ENCODE data around the gene MRTFB.
"Not testable (repeated sequence)": the region's sequence is repeated elsewhere in the genome, so short reads cannot be mapped to it uniquely, and the experiment has no call there.

Gene MRTFB, protein sequence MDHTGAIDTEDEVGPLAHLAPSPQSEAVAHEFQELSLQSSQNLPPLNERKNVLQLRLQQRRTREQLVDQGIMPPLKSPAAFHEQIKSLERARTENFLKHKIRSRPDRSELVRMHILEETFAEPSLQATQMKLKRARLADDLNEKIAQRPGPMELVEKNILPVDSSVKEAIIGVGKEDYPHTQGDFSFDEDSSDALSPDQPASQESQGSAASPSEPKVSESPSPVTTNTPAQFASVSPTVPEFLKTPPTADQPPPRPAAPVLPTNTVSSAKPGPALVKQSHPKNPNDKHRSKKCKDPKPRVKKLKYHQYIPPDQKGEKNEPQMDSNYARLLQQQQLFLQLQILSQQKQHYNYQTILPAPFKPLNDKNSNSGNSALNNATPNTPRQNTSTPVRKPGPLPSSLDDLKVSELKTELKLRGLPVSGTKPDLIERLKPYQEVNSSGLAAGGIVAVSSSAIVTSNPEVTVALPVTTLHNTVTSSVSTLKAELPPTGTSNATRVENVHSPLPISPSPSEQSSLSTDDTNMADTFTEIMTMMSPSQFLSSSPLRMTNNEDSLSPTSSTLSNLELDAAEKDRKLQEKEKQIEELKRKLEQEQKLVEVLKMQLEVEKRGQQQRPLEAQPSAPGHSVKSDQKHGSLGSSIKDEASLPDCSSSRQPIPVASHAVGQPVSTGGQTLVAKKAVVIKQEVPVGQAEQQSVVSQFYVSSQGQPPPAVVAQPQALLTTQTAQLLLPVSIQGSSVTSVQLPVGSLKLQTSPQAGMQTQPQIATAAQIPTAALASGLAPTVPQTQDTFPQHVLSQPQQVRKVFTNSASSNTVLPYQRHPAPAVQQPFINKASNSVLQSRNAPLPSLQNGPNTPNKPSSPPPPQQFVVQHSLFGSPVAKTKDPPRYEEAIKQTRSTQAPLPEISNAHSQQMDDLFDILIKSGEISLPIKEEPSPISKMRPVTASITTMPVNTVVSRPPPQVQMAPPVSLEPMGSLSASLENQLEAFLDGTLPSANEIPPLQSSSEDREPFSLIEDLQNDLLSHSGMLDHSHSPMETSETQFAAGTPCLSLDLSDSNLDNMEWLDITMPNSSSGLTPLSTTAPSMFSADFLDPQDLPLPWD

DNA sequence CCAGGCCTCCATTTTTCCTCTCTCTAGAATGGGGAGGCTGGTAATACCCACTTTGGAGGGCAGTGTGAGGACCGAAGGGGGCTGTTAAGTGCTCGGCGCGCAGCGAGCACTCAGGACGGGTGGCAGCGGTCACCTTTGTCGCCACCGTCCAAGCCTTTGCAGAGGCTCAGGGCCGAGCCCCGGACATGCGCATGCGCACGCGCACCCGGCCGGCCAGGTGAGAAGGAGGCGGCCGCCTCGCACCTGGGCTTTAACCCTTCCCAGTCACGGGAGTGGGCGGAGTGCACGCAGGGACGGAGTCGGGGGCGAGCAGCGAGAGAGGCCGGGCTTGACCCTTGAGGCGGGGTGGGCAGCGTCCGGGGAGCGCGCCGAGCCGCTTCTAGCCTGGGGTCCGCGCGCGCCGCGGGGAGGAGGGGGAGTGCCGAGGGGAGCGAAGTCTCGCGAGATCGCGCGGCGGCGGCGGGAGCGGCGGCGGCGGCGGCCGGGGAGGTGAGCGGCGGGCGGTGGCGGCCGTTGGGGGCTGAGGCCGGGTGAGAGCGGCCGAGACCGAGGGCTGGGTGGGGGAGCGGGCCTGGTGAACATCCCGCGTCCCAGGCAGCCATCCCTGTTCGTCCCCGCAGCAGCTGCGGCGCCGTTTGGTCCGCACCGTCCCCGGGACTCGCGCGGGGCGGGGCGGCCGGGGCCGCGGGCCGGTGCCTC lies at the start of gene MRTFB:
Gene MRTFB (plus strand): TSS at position 443 of the 699 bp plus-strand sequence. CDS start 69,288 bp downstream, outside the sequence.
- no peak for DNase-seq

DNA sequence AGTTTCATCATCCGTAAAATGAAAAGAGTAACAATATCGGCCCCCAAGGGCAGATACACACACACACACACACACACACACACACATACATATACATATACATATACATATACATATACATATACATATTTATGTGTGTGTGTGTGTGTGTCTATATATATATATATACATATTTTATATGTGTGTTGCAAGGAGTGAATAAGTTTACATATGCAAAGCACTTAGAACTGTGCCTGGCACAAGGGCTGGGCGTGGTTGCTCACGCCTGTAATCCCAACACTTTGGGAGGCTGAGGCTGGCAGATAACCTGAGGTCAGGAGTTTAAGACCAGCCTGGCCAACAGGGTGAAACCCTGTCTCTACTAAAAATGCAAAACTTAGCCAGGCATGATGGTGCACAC lies 47.6 kb upstream of the MRTFB start:
- not testable (repeated sequence) for DNase-seq

DNA sequence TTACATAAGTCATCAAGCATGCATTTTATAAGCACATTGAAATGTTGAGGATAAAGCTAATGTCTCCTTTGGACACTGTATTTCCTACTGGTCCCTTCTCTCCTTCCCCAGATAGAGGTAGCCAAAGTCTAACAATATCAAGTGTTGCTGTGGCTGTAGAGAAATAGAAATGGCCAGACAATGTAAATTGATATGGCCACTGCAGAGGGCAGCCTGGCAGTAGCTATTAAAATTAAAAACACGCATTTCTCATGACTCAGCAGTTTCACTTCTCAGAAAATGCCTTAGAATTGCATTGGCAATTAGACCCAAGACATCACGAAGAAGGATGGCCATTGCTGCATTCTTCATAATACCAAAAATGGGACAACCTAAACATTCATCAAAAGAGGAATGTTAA lies 46.8 kb upstream of the MRTFB start:
- DNase-seq: no peak

DNA sequence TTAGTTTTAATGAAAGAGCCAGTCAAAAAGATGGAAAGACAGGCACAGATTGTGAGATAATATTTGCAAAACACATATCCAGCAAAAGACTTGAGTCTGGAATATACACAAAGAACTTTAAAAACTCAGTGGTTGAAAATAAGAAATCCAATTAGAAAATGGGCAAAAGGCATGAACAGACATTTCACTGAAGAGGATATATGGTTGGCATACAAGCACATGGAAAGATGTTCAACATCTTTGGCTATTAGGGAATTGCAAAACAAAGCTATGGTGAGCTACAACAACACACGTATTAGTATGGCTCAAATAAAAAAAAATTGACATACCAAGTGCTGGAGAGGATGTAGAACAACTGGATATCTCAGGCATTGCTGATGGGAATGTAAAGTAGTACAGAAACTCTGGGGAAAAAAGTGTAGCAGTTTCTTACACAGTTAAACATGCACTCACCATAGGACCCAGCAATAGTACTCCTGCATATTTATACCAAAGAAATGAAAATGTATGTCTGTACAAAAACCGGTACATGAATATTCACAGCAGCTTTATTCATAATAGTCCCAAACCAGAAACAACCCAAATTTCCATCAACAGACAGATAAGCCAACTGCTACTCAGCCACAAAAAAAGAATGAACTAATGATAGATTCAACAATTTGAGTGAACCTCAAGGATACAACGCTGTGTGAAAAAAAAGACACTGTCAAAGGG lies 44.4 kb upstream of the MRTFB start:
- DNase-seq: no peak

DNA sequence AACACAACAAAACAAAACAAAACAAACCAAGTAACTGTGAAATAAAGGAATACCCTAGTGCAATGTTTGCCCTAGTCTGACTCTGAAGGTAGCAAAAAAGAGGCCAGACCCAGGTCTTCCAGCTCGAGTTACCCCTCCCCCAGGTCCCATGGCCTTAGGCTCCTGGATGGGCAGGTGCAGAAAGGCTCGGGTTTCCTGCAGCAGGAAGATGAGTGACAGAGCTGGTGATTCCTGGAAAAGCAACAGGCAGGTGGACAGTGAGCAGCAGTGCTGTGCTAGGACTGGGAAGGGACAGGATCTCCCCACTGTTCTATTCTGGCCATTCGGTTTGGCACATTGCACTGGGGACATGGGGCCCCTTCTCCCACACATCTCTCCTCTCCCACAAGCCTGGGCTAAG lies 42.9 kb upstream of the MRTFB start:
- no peak for DNase-seq

DNA sequence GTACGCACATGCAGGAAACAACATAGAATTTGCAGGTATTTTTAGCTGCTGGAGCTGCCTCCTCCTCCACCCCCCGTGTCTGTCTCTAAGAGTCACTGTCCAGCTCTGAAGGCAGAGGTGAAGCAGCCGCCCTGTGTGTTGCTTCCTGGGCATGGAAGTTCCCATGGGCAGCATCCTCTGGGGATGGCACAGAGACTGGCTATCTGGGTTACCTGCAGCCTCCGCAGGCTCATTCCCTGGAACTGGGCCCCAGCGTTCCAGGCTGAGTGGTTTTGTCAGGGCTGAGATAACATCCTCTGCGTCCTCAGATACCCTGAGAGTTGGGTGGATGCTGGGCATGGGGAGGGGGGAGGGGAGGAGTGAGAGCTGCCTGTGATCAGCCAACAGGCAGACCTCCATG lies 41.5 kb upstream of the MRTFB start:
- no peak for DNase-seq

DNA sequence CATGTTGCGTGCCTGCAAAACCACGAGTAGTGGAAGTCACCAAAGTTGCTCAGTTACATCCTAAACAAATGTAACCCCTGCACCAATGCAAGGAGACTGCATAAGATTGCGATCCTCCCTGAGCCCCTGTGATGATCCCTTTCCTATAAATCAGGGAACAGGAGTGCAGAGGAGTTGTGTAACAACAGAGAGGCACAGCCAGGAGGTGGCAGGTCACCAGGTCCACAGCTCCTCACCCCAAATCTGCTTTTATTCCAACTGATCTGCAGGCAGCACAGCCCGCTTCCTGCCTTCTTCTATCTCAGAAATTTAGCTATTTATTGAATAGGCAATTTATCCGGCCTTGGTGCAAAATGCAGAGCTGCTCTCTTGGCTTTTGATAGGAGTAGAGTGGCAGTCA lies 36.0 kb upstream of the MRTFB start:
- no peak for DNase-seq

DNA sequence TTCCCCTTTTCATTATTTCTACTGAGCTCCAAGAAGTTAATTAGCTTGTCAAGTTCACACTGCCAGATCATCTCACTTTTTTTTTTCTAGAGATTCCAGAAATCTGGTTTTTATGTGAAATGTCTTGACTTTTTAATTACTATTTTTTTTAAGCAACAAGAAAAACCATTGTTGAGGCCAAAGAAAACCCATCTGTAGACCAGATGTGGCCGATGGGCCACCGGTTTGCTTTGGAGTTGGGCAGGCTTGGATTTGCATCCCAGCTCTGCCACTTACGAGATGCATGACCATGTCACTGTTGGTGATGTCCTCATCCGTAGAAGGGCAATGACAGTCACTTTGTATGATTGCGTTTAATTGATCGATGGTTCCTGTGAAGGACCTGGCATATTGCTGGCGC lies 34.2 kb upstream of the MRTFB start:
- DNase-seq: no peak

DNA sequence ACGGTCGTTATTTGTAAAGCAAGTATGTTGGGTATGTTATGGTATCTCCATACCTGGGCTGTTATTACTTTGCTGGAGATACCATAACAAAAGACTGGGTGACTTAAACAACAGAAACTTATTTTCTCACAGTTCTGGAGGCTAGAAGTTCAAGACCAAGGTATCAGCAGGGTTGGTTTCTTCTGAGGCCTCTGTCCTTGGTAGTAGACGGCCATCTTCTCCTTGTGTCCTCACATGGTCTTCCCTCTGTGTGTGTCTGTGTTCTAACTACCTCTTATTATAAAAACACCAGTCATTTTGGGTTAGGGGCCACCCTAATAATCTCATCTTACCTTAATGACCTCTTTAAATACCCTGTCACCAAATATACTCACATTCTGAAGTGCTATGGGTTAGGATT lies 33.2 kb upstream of the MRTFB start:
- no peak for DNase-seq

DNA sequence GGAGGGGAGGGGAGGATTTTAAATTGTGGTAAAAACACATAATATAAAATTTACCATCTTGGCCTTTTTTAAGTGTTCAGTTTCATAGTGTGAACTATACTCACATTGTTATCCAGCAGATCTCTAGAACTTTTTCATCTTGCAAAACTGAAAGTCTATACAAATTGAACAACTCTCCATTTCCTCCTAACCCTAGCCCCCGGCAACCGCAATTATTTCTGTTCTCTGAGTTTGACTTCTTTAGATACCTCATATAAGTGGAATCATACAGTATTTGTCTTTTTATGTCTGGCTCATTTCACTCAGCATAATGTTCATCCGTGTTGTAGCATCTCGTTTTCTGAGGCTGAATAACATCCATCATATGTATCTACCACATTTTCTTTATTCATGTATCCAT lies 30.0 kb upstream of the MRTFB start:
- DNase-seq: no peak

DNA sequence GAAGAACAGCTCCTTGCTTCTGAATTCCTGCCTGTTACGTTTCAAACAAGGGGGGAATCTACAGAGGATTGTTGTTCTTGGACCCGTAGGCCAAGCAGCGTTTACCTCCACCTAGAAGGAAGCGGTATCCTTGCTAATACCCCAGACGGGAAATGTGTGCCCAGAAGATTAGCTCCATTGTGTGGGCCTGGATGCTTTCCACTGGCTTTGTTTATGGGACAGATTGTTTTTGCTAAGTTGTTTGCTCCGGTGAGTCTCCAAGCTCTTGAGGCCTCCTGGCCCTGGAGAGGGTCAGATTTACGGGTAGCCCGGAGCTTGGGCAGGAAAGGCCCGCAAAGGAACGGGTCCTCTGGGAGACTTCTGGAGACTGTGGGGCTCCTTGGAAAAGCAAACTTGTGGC lies 28.4 kb upstream of the MRTFB start:
- DNase-seq: no peak

DNA sequence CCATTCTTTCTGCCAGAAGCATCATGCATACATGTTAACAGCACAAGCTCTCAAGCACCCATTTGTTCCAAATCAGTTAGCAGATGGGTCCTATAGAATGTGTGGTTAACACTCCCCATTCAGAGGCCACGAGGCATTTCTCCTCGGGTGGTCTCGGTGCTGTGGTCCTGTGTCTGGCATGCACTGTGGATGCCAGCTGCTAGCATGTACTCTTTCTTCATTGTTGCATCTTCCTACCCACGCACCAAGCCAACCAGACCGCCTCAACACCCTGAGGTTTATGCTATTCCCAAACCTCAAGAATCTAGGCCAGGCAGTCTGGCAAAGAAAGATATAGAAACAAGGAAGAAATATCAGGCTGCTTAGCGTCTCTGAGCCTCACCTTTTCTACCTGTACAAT lies 27.8 kb upstream of the MRTFB start:
- DNase-seq: no peak

DNA sequence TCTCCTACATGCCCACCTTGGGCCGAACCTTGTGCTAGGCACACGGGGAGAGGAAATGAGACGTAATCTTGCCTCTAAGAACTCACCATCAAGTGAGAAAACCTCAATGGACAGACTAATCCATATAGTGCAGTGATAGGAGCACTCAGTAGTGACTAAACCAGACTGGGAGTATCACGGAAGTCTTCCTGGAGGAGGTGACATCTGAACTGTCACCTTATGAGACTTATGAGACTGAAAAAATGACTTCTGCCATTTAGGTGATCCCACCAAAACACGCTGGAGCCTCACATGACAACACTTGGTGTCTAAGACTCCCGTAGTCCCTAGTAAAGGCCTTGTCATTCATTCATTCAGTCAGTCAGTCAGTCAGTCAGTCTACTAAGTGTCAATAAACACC lies 27.3 kb upstream of the MRTFB start:
- no peak for DNase-seq

DNA sequence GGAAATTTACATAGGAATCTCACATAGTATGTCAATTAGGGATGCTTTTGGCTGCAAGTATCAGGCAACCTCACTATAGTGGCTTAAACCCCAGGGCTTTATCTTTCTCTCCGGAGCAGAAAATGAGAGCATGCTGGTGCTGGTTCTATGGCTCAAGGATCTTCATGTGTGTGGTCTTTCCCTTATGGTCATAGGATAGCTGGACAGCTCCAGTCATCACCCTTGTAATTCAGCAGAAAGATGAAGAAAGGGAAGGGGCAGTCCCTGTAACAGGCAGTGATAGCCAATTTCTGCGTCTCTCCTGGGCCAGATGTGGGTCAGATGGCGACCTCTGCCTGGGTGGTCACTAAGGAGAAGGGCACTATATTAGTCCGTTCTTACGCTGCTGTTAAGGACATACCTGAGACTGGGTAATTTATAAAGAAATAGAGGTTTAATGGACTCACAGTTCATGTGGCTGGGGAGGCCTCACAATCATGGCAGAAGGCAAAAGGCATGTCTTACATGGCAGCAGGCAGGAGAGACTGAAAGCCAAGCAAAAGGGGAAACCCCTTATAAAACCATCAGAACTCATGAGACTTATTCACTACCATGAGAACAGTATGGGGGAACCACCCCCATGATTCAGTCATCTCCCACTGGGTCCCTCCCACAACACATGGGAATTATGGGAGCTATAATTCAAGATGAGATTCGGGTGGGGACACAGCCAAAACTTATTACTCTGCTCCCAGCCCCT lies 23.8 kb upstream of the MRTFB start:
- DNase-seq: not testable (repeated sequence)

DNA sequence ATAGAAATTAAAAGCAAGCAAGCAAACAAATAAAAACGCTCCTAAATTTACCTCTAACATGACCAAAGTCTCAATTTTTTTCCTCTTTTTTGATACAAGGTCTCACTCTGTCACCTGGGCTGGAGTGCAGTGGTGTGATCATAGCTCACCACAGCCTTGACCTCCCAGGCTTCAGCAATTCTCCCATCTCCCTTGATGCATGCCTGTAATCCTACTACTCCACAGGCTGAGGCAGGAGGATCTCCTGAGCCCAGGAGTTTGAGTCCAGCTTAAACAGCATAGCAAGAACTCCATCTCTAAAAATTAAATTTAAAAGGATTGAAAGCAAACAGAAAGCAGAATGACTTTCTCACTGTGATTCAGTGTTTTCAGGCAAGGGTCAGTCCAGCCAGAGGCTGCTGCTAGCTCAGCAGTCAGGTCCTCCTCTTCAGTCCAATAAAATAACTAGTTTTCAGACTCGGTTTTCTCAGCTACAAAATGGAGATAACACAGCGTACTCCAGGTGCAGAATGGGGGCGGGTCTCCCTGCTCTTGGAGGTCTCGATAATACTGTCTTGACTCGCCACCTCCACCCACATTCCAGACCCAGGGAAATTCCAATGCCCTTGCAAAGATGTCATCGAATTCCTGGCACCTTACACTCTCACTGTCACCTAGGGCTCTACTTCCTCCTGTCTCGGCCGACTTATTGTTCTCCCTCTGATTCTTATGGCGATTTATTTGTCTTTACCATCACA lies 20.7 kb upstream of the MRTFB start:
- DNase-seq: no peak

DNA sequence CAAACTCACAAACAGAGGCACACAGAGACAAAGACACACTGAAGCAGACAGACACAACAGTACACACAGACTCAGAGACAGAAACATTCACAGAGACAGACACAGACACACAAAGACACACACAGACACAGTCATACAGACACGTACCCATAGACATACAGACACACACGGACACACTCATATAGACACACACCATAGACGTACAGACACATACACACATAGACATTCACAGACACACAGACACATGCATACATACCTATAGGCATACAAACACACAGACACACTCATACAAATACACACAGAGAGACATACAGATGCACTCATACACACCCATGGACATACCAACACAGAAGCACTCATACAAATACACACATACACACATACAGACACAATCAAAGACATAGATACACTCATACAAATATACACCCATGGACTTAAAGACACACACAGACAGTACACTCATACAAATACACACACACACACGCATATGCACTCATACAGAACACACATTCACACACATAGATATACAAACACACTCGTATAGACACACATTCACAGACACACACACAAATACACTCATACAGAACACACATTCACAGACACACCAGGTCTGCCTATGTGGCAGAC lies 19.9 kb upstream of the MRTFB start:
- DNase-seq: no peak

DNA sequence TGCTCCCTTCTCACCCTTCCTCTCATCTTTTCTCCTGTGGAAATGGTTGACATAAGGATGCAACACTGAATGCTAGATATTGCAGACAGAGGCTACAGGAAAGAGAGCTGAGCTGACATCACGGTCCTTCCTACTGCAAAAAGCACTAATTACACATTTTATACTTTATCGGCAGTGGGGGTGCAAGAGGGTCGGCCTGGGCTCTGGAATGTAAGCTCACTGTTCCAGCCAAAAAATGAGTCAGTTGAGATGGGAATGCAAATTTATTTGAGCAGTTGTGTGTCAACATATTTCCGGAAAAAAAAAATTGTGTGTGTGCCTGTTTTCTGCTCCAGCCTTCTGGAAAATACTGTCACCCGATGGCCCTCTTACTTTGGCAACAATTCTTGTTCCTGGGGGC lies 14.1 kb upstream of the MRTFB start:
- no peak for DNase-seq

DNA sequence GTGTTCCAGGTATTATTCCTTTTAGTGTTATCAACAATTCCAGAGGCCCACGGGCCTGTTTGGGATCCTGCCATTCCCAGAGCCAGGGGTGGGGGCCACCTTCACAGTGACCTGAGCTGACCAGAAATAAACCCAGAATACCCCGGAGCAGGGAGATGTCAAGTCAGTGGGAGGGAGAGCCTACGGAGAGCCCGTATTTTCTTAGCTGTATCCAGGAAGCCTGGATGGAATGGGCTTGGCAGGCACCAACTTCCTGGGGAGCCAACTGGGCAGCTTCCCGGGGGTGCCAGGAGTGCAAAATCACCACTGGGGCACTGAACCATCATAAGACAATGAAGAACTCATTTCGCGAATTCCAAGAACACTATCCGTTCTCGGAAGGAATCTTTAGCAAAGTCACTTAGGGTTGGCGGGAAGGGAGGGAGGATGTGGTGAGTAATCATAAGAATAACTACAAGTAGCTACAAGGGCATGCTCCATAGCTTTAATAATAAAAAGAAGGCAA lies 13.2 kb upstream of the MRTFB start:
- DNase-seq: no peak

DNA sequence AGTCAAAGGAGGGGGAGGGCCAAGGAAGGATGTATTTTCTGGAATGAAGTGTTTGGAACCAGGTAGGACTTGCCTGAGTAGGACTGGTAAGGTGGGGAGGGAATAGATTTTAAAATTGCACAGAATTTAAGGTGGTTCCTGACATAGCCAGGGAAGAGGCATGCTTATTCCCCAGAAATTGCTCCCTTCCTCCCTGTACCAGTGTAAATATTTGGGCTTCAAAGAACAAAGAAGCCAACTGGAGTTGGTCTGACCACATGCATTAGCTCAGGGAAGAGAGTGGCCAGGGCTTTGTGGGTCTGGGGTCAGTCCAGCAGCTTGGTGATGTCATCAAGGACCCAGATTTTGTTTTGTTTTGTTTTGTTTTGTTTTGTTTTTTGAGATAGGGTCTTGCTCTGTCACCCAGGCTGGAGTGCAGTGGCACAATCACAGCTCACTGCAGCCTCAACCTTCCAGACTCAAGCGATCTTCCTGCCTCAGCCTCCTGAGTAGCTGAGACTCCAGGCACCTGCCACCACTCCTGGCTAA lies 9.3 kb upstream of the MRTFB start:
- no peak for DNase-seq

DNA sequence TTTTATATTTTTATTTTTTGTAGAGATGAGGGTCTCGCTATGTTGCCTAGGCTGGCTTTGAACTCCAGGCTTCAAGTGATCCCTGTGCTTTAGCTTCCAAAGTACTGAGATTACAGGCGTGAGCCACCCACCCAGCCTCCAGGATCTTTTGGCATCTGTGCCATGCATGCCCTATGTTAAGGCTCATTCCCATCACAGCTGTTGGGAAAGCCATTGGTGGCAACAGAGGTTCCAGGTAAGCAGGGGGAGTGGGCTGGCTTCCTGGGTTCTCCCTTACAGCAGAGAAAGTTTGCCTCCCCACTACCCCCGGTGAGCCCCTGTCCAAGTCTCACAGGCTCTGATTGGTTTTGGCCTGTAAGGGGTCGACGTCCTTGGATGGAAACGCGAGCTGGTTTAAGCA lies 8.9 kb upstream of the MRTFB start:
- DNase-seq: no peak

All from NCI-H187 treated with DMSO at 0.1 percent for 48 hours (cell line).